Mucosa of descending colon (tissue), 3 donors: ENCODE measurements around the gene KCNAB2. TPM values are rescaled to one million over a fixed set of nuclear protein-coding genes. Genes with fewer than 3 reads are reported as not detected.

Experiments used
- ATAC-seq: fragments of 200-7000 bp; cut with Tn5 transposase; one replicate; pipeline ENCODE4 v1.9.1; 2020; ENCODE audit warnings: mild to moderate bottlenecking, moderate library complexity
- DNase-seq, 3 donors: peaks; one replicate each; pipeline ENCODE4 v3.0.0-alpha.2; 2020
- H3K36me3 ChIP-seq: fragments of 200-600 bp; one replicate; pipeline ENCODE4 v1.8.0; 2021; ENCODE audit warnings: low read depth, mild to moderate bottlenecking
- H3K4me1 ChIP-seq: fragments of 200-600 bp; one replicate; pipeline ENCODE4 v1.8.0; 2021; ENCODE audit warnings: low read depth, mild to moderate bottlenecking
- H3K4me3 ChIP-seq: fragments of 200-600 bp; one replicate; pipeline ENCODE4 v1.8.0; 2021; ENCODE audit warnings: mild to moderate bottlenecking
- H3K9me3 ChIP-seq: fragments of 200-600 bp; one replicate; pipeline ENCODE4 v1.8.0; 2021; ENCODE audit warnings: mild to moderate bottlenecking
- CTCF ChIP-seq: fragments of 200-600 bp; IDR thresholded peaks from one replicate; pipeline ENCODE4 v1.8.0; 2022; ENCODE audit warnings: antibody characterized with exemption, mild to moderate bottlenecking
- intact Hi-C, 2 donors: fragments of 100-400 bp; cut with DNase I in 1 of 2; cut with micrococcal nuclease in 1 of 2; formaldehyde crosslinking; loops; one replicate each; pipeline versions ENCODE4 v1.11.0 to v1.11.1; 2022; cut with DNase I, micrococcal nuclease
- total RNA-seq, 3 donors: library from RNA; stranded (reverse); fragmentation: NEBNext Ultra II Directional in 2 of 3; extraction: Animal tissue kit (Norgen Biotek cat#: 25700) in 2 of 3; gene quantifications; one replicate each; pipeline versions ENCODE4 v1.2.1 to v1.2.4, GENCODE V29; 2021 to 2023
- donor health status: DM: no; HTN: no; CAD: no; lungs with moderate emphysema.
- donor health status: DM: no; HTN: no; CAD: no.
- donor health status: DM: no; HTN: yes; CAD: no.

The KCNAB2 gene
- total RNA-seq, 3 donors from 2014 or later: 6.9 to 15.7 (median 11.8) TPM

DNA sequence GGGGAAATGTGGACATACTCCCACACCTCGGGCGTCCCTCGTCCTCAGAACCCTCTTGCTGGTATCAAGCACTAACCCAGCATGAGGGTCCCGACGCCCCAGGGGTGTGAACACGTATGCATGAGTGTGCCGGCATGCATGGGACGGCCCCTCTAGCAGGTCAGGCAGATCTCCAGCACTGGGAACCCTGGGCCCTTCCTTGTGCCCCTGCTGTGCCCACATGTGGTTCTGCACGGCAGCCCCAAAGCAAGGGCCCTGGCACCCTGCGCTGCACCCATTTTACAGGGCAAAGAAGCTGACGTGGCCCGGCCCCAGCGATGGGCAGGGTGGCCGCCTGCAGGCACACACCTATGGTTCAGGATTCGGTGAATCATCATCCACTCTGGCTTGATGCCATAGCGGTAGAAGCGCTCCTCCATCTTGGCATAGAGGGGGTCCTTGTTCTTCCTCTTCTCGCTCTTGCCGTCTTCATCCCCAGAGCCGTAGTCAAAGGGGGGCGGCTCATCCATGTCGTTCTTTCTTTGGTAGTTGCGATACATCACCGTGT, 100.2 kb downstream of the KCNAB2 start:
- intact Hi-C loops: no loop called here
- ATAC-seq: no peak
- TF ChIP-seq CTCF: no peak
- Histone ChIP-seq H3K4me1 (peaks cover 3% of the 10 kb centered on the region), H3K9me3 (no peaks in the 10 kb centered on the region), H3K4me3 (no peak overlapping the region), H3K36me3 (no peaks in the 10 kb centered on the region)
- DNase-seq: no peak

DNA sequence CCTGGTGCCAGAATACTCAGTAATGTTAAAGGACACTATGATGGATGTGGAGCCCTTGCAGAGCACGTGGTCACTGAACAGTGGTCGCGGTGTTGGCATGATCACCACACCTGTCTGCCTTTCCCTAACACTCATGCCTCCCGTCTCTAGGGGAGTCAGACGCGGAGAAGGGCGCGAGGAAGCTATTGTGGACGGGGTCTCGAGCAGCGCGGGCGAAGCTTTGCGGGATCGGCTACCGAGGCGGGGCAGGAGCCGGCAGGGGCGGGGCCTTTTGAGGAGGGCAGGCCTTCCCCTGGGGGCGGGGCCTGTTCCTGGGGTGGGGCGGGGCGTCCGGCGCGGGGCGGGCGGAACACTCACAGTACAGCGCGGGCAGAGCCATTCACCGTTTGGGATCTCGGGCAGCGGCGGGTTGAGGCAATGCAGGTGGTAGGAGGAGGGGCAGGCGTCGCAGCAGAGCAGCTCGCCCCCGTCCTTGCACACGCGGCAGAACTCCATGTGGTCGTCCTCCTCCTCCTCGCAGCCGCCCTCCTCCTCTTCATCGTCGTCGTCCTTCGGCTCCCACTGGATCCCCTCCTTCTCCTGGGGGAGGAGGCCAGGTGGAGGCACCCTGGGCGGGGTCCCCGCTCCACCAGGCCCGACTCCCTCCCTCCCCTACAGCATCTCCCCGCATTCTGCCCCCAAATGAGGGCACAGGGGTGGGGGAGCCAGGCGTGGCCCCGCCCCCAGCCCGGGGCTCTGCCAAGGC, 103.0 kb downstream of the KCNAB2 start:
- TF ChIP-seq CTCF: no peak
- intact Hi-C loops: no loop called here
- DNase-seq: peak; percentile 68 to 79 (median 70)
- peaks cover 3% of the 10 kb centered on the region for H3K4me1 ChIP-seq
- H3K36me3 ChIP-seq: no peaks in the 10 kb centered on the region
- peak; percentile 91 for ATAC-seq
- no peaks in the 10 kb centered on the region for H3K9me3 ChIP-seq
- H3K4me3 ChIP-seq: no peak overlapping the region

GRCh38 chr1:6149597-6149996, 103.9 kb downstream of the KCNAB2 start:
- H3K4me1 ChIP-seq: peaks cover 3% of the 10 kb centered on the region
- ATAC-seq (no peak), DNase-seq (no peak)
- intact Hi-C loops: no loop called here
- H3K4me3 ChIP-seq: no peak overlapping the region
- H3K36me3 ChIP-seq: no peaks in the 10 kb centered on the region
- H3K9me3 ChIP-seq: no peaks in the 10 kb centered on the region
- no peak for TF ChIP-seq CTCF

DNA sequence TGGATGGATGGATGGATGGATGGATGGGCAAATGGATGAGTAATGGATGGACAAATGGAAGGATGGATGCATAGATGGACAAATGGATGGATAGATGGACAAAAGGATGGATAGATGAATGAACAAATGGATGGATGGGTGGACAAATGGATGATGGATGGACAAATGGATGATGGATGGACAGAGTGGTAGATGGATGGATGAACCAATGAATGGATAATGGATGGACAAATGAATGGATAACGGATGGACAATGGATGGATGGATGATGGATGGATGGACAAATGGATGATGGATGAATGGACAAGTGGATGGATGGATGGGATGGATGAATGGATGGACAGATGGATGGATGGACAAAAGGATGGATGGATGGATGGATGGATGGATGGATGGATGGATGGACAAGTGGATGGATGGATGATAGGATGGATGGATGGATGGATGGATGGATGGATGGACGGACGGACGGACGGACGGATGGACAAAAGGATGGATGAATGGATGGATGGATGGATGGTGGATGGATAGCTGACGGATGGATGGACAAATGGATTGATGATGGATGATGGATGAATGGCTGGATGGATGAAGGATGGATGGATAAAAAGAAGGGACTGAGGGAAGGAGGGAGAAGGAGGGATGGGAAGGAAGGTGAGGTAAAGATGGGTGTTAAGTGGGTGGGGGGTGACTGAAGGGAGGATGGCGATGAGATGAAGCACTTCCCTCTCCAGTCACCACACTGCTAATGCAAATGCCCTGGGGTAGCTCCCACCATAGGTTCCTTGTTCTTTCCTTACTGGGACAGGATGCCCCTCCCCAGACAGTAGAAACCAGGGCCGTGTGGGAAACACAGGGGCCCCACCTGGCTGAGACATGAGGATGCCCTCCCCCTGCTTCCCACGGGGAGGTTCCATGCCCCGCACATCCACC, 104.6 kb downstream of the KCNAB2 start:
- intact Hi-C loops: no loop called here

More for the DNA sequence above, 104.6 kb downstream of the KCNAB2 start:
- Histone ChIP-seq H3K9me3 (no peaks in the 10 kb centered on the region), H3K4me3 (no peak overlapping the region), H3K4me1 (peaks cover 3% of the 10 kb centered on the region), H3K36me3 (no peaks in the 10 kb centered on the region)
- no peak for DNase-seq
- no peak for ATAC-seq
- no peak for TF ChIP-seq CTCF

Other genes starting within 250 kb of the KCNAB2 start
- 10 to 100 TPM in 2 of 3 donors, 1 to 10 TPM in 1; 7.5 to 12.2 (median 10.3) TPM for gene NPHP4, start 53.5 kb upstream of the KCNAB2 start, total RNA-seq
- 1 to 10 TPM in 1 of 3 donors, under 1 TPM in 2; 0.17 to 2.1 (median 0.22) TPM for gene CHD5, start 134.4 kb downstream of the KCNAB2 start, total RNA-seq
- 100 to 1,000 TPM; 349 to 387 (median 350) TPM for gene RPL22, start 153.7 kb downstream of the KCNAB2 start, total RNA-seq
- 10 to 100 TPM; 35.4 to 63.9 (median 35.9) TPM for gene RNF207, start 160.2 kb downstream of the KCNAB2 start, total RNA-seq
- gene ICMT, start 190.1 kb downstream of the KCNAB2 start, total RNA-seq: 10 to 100 TPM; 50.4 to 72.3 (median 55.8) TPM
- gene HES3, start 198.3 kb downstream of the KCNAB2 start, total RNA-seq: not detected
- 10 to 100 TPM; 20.2 to 28.3 (median 20.4) TPM for gene GPR153, start 215.2 kb downstream of the KCNAB2 start, total RNA-seq